ENCODE measurements around the gene APC.
A peak's percentile ranks its signal among the peaks of the same experiment; 100 is the strongest.
"Not testable (repeated sequence)": the region's sequence is repeated elsewhere in the genome, so short reads cannot be mapped to it uniquely, and the experiment has no call there.

Gene APC

DNA sequence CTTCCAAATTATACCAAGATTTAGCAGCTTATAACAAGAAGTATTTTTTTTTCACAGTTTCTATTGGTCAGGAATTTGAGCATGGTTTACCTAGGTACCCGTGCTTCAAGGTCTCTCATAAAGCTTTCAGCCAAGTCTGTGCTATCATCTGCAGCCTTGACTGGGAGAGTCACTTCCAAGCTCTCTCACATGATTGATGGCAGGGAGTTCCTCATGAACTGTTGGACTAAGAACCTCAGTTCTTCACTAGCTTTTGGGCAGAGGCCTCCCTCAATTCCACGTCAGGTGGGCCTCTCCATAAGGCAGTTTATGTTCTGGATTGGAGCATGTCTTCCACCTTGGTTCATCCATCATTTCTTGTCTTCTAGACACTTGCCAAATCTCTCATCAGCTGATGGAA lies 39.9 kb upstream of the APC start:
- Histone ChIP-seq H3K4me3 (ENCODE audit: low read depth, low read length) (no peak overlapping the region), H3K27me3 (ENCODE audit: insufficient read depth, low read length) (no peaks in the 10 kb centered on the region), H3K79me2 (ENCODE audit: control insufficient read depth, insufficient read depth, low read length, unreplicated experiment) (no peaks in the 10 kb centered on the region), H2AFZ (ENCODE audit: low read length, unreplicated experiment) (no peak overlapping the region), H3K27ac (ENCODE audit: low read depth, low read length) (no peak overlapping the region), H3K36me3 (ENCODE audit: insufficient read depth, low read length) (no peaks in the 10 kb centered on the region), H3K4me1 (ENCODE audit: control insufficient read depth, insufficient read depth, low read length, unreplicated experiment) (no peaks in the 10 kb centered on the region)

DNA sequence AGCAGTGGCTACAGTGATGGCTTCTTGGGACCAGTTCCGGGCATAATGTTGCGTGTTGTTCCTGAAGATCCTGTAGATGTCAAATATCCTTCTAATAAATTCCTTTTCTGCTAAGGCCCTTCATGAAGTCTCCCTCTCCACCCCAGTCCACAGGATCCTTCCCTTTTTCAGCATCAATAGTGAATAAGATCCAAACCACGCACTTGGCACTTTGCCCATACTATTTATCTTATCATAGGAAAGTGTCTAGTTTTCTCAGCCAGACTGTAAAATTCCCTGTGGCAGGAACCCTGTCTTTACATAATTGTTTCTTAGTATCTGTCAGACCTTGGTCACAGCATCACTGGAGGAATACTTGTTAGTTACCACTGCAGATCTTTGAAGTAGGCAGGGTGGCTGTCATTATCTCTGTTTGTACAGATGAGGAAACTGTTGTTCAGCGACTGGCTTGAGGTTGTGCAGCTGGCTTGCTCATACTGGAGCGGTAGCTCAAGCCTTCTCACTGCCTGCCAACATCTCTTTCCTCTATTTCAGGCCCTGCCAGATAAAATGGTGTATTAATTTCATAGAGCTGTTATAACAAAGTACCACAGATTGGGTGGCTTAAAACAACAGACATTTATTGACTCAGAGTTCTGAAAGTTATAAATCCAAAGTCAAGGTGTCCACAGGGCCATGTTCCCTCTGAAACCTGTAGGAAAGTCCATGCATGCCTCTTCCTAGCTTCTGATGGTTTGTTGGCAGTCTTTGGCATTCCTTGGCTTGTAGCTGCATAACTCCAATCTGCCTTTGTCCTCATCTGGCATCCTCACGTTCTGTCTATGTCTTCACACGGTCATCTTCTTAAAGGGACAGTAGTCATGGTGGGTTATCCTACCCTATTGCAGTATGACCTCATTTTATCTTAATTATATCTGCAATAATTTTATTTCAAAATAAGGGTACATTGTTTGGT lies 33.5 kb upstream of the APC start:
- Histone ChIP-seq H3K27ac (ENCODE audit: low read depth, low read length) (no peak overlapping the region), H3K4me1 (ENCODE audit: control insufficient read depth, insufficient read depth, low read length, unreplicated experiment) (peaks cover 23% of the 10 kb centered on the region), H3K4me3 (ENCODE audit: low read depth, low read length) (no peak overlapping the region), H3K79me2 (ENCODE audit: control insufficient read depth, insufficient read depth, low read length, unreplicated experiment) (peaks cover 14% of the 10 kb centered on the region), H3K36me3 (ENCODE audit: insufficient read depth, low read length) (no peaks in the 10 kb centered on the region), H2AFZ (ENCODE audit: low read length, unreplicated experiment) (no peak overlapping the region), H3K27me3 (ENCODE audit: insufficient read depth, low read length) (no peaks in the 10 kb centered on the region)

DNA sequence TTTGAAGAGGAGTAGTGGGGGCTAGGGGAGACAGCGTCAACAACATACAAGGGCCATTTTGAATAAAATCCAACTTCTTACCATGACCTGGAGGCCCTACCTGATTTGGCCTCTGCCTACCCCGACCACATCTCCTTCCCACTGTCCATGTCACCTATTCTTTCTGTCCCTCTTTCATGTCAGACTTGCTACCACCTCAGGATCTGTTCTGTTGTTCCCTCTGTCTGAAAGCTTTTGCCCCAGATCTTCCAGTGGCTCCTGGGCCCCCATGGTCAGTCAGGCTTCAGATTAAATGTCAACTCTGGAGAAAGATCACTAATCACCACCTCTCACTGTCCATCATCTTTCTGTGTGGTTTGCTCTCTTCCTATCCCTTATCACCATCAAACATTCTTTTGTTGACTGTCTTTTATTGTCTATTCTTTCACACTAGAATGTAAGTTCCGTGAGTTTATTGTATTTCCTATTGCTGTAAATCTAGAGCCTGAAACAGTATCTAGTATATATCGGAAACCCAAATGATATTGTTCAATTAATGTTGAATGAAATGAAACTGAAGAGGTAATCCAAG lies 31.2 kb upstream of the APC start:
- H3K27me3 ChIP-seq (ENCODE audit: insufficient read depth, low read length), result no peaks in the 10 kb centered on the region
- H2AFZ ChIP-seq (ENCODE audit: low read length, unreplicated experiment), result peak overlapping the region; percentile 100
- peak overlapping the region; percentile 93 for H3K4me3 ChIP-seq (ENCODE audit: low read depth, low read length)
- H3K79me2 ChIP-seq (ENCODE audit: control insufficient read depth, insufficient read depth, low read length, unreplicated experiment), result peaks cover 38% of the 10 kb centered on the region
- no peaks in the 10 kb centered on the region for H3K36me3 ChIP-seq (ENCODE audit: insufficient read depth, low read length)
- peaks cover 26% of the 10 kb centered on the region for H3K4me1 ChIP-seq (ENCODE audit: control insufficient read depth, insufficient read depth, low read length, unreplicated experiment)
- H3K27ac ChIP-seq (ENCODE audit: low read depth, low read length), result no peak overlapping the region

DNA sequence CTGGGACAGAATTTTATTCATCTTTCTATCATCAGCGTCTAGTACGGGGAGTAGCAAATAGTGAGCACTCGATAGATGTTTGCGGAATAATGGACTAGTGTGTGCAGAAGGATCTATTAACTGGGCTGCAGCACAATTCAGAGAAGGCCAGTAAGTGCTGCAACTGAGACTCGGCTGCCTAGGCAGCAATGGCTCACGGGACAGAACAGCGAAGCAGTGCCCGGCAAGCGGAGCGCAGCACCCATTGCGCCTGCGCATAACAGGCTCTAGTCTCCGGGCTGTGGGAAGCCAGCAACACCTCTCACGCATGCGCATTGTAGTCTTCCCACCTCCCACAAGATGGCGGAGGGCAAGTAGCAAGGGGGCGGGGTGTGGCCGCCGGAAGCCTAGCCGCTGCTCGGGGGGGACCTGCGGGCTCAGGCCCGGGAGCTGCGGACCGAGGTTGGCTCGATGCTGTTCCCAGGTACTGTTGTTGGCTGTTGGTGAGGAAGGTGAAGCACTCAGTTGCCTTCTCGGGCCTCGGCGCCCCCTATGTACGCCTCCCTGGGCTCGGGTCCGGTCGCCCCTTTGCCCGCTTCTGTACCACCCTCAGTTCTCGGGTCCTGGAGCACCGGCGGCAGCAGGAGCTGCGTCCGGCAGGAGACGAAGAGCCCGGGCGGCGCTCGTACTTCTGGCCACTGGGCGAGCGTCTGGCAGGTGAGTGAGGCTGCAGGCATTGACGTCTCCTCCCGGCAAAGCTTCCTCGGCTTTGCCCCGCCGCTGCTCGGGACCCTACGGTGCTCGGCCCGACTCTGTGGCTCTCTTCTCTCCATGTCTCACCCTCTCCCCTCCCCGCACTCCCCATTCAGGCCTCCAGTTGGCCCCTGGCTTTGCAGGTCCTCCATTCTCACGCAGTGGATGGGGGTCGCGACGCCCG lies 30.2 kb upstream of the APC start:
- H3K27me3 ChIP-seq (ENCODE audit: insufficient read depth, low read length), result no peaks in the 10 kb centered on the region
- no peaks in the 10 kb centered on the region for H3K36me3 ChIP-seq (ENCODE audit: insufficient read depth, low read length)
- peak overlapping the region; percentile 100 for H2AFZ ChIP-seq (ENCODE audit: low read length, unreplicated experiment)
- H3K27ac ChIP-seq (ENCODE audit: low read depth, low read length), result peak overlapping the region; percentile 5; the same call in 1 of the 2 replicates
- H3K4me3 ChIP-seq (ENCODE audit: low read depth, low read length), result peak overlapping the region; percentile 93
- peaks cover 45% of the 10 kb centered on the region for H3K79me2 ChIP-seq (ENCODE audit: control insufficient read depth, insufficient read depth, low read length, unreplicated experiment)
- peaks cover 26% of the 10 kb centered on the region for H3K4me1 ChIP-seq (ENCODE audit: control insufficient read depth, insufficient read depth, low read length, unreplicated experiment)

DNA sequence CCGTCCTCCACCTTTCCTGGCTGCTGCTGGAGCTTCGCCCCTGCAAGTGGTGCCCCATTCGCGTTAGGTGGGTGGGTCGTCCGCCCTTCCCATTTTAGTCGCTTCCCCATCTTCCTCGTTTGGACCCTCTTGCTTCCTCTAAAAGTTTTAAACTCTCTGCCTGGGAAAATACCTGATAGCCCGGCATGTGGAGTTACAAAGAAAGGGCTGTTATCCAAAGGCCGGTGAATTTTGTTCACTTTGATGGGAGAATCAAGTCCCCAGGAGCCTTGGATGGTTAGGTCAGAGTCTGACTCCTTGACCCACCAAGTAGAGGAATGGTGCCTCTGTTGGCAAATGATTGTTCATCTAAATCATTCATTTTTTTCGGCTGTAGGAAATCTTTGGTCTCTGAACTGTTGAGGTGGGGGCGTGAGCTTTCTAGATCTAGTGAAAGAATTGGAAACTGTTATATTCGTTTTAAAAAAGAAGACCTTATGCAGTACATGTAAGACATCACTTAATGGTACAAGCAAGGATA lies 29.5 kb upstream of the APC start:
- Histone ChIP-seq H3K4me3 (ENCODE audit: low read depth, low read length) (peak overlapping the region; percentile 93), H3K36me3 (ENCODE audit: insufficient read depth, low read length) (no peaks in the 10 kb centered on the region), H2AFZ (ENCODE audit: low read length, unreplicated experiment) (peak overlapping the region; percentile 99), H3K27me3 (ENCODE audit: insufficient read depth, low read length) (no peaks in the 10 kb centered on the region), H3K27ac (ENCODE audit: low read depth, low read length) (no peak overlapping the region), H3K79me2 (ENCODE audit: control insufficient read depth, insufficient read depth, low read length, unreplicated experiment) (peaks cover 47% of the 10 kb centered on the region), H3K4me1 (ENCODE audit: control insufficient read depth, insufficient read depth, low read length, unreplicated experiment) (peaks cover 26% of the 10 kb centered on the region)

DNA sequence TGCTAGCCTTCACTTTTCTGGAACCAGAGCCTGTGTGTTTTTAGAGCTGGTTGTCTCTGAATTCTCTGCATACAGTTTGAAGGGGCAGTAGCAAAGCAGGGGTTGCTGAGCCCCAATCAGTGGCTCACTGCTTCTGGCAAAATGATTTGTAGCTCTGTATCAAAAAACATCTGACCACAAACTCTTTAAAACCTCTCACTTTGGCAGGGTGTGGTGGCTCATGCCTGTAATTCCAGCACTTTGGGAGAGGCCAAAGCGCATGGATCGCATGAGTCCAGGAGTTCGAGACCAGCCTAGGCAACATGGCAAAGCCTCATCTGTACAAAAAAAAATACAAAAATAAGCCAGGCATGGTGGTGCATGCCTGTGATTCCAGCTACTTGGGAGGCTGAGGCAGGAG lies 28.3 kb upstream of the APC start:
- peak overlapping the region; percentile 93 for H3K4me3 ChIP-seq (ENCODE audit: low read depth, low read length)
- H2AFZ ChIP-seq (ENCODE audit: low read length, unreplicated experiment), result peak overlapping the region; percentile 99
- H3K79me2 ChIP-seq (ENCODE audit: control insufficient read depth, insufficient read depth, low read length, unreplicated experiment), result peaks cover 53% of the 10 kb centered on the region
- no peak overlapping the region for H3K27ac ChIP-seq (ENCODE audit: low read depth, low read length)
- H3K27me3 ChIP-seq (ENCODE audit: insufficient read depth, low read length), result no peaks in the 10 kb centered on the region
- H3K36me3 ChIP-seq (ENCODE audit: insufficient read depth, low read length), result no peaks in the 10 kb centered on the region
- H3K4me1 ChIP-seq (ENCODE audit: control insufficient read depth, insufficient read depth, low read length, unreplicated experiment), result peaks cover 20% of the 10 kb centered on the region

DNA sequence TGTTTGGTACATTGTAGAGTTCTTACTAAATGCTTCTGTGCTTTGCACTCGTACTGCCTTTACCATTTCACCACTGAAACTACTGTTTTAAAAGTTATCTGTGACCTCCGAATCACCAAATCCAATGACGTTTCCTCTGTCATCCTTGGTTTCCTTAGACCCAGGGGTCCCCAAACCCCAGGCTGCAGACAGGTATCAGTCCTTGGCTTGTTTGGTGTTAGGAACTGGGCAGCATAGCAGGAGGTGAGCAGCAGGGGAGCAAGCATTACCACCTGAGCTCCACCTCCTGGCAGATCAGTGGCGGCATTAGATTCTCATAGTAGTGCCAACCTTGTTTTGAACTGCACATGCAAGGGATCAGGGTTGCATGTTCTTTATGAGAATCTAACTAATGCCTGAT lies 26.8 kb upstream of the APC start:
- Histone ChIP-seq H3K79me2 (ENCODE audit: control insufficient read depth, insufficient read depth, low read length, unreplicated experiment) (peaks cover 62% of the 10 kb centered on the region), H3K27ac (ENCODE audit: low read depth, low read length) (no peak overlapping the region), H3K4me1 (ENCODE audit: control insufficient read depth, insufficient read depth, low read length, unreplicated experiment) (peaks cover 20% of the 10 kb centered on the region)

DNA sequence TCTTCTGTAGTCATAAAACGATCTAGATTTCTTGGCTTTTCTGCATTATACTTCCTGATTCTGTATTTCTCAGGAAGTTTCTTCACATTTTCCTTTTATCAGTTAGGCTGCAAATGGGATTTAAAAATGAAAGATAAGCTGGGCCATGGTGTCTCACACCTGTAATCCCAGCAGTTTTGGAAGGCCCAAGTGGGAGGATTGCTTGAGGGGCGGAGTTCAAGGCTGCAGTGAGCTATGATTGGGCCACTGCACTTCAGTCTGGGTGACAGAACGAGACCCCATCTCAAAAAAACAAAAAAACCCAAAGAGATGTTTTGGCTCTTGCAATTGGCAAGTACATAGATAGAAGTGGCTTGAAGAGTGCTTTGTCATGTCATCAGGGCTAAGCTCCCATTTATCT lies 26.2 kb upstream of the APC start:
- no peak overlapping the region for H2AFZ ChIP-seq (ENCODE audit: low read length, unreplicated experiment)
- H3K36me3 ChIP-seq (ENCODE audit: insufficient read depth, low read length), result no peaks in the 10 kb centered on the region
- H3K79me2 ChIP-seq (ENCODE audit: control insufficient read depth, insufficient read depth, low read length, unreplicated experiment), result peaks cover 65% of the 10 kb centered on the region
- H3K27ac ChIP-seq (ENCODE audit: low read depth, low read length), result no peak overlapping the region
- peaks cover 19% of the 10 kb centered on the region for H3K4me1 ChIP-seq (ENCODE audit: control insufficient read depth, insufficient read depth, low read length, unreplicated experiment)
- H3K27me3 ChIP-seq (ENCODE audit: insufficient read depth, low read length), result no peaks in the 10 kb centered on the region
- H3K4me3 ChIP-seq (ENCODE audit: low read depth, low read length), result no peak overlapping the region

More for the DNA sequence above, 26.8 kb upstream of the APC start:
- Histone ChIP-seq H3K4me3 (ENCODE audit: low read depth, low read length) (no peak overlapping the region), H2AFZ (ENCODE audit: low read length, unreplicated experiment) (no peak overlapping the region), H3K36me3 (ENCODE audit: insufficient read depth, low read length) (no peaks in the 10 kb centered on the region), H3K27me3 (ENCODE audit: insufficient read depth, low read length) (no peaks in the 10 kb centered on the region)

DNA sequence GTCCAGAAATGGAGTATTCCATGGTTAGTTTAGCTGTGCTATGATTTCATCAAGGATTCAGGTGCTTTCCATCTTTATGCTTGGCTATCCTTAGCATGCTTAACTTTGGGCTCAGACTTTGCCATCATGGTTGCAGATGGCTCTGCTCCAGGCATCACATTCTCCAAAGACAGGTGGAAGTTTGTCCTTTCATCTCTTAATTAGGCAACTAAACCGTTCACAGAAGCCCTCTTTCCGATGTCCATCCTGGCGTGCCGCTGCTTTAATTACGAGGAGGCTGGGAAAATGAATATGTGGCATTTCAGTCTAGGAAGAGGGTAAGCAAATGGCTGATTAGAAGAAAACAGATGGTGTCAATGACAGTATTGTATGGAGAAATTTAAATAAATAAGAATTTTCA lies 24.5 kb upstream of the APC start:
- Histone ChIP-seq H3K79me2 (ENCODE audit: control insufficient read depth, insufficient read depth, low read length, unreplicated experiment) (peaks cover 69% of the 10 kb centered on the region), H3K36me3 (ENCODE audit: insufficient read depth, low read length) (no peaks in the 10 kb centered on the region)

DNA sequence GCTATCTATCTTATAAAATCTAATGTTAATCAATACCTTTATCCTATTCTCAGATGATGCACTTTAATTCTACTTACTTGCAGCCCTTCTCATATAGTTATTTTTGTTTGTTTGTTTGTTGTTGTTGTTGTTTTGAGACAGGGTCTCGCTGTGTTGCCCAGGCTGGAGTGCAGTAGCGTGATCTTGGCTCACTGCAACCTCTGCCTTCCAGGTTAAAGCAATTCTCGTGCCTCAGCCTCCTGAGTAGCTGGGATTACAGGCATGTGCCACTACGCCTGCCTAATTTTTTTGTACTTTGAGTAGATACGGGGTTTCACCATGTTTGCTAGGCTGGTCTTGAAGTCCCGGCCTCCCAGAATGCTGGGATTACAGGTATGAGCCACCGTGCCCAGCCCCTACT lies 20.8 kb upstream of the APC start:
- not testable (repeated sequence) for H3K4me1 ChIP-seq (ENCODE audit: control insufficient read depth, insufficient read depth, low read length, unreplicated experiment); H3K27me3 ChIP-seq (ENCODE audit: insufficient read depth, low read length); H3K4me3 ChIP-seq (ENCODE audit: low read depth, low read length); H3K27ac ChIP-seq (ENCODE audit: low read depth, low read length); H2AFZ ChIP-seq (ENCODE audit: low read length, unreplicated experiment); H3K36me3 ChIP-seq (ENCODE audit: insufficient read depth, low read length)
- H3K79me2 ChIP-seq (ENCODE audit: control insufficient read depth, insufficient read depth, low read length, unreplicated experiment), result peaks cover 45% of the 10 kb centered on the region

More for the DNA sequence above, 24.5 kb upstream of the APC start:
- Histone ChIP-seq H2AFZ (ENCODE audit: low read length, unreplicated experiment) (no peak overlapping the region), H3K4me3 (ENCODE audit: low read depth, low read length) (no peak overlapping the region), H3K4me1 (ENCODE audit: control insufficient read depth, insufficient read depth, low read length, unreplicated experiment) (peaks cover 12% of the 10 kb centered on the region), H3K27me3 (ENCODE audit: insufficient read depth, low read length) (no peaks in the 10 kb centered on the region), H3K27ac (ENCODE audit: low read depth, low read length) (no peak overlapping the region)
